Gastrocnemius medialis (tissue), 4 donors: ENCODE results near the gene PKP4. TPM values are rescaled to one million over a fixed set of nuclear protein-coding genes. Genes with fewer than 3 reads are reported as not detected.

Experiments
- ATAC-seq, 2 donors: fragments of 150-250 bp; one replicate each; pipeline ENCODE4 v1.9.1; 2016
- DNase-seq, 2 donors: peaks; one replicate each; pipeline ENCODE4 v3.0.0-alpha.2; 2019
- H3K27ac ChIP-seq, 4 donors: fragments of 200-600 bp; sonication (generic); 1 replicate in 1 of 4; 2 replicates in 3 of 4; pipeline ENCODE4 v1.5.1; 2016 to 2018; ENCODE audit warnings: mild to moderate bottlenecking in 2 of 4, moderate library complexity in 1 of 4
- H3K27me3 ChIP-seq, 3 donors: fragments of 200-600 bp; sonication (generic) in 2 of 3; 1 replicate in 1 of 3; 2 replicates in 2 of 3; pipeline versions ENCODE4 v1.5.1 to v1.6.0; 2016 to 2019; ENCODE audit warnings: mild to moderate bottlenecking in 1 of 3, moderate library complexity in 1 of 3
- H3K36me3 ChIP-seq, 2 donors: fragments of 200-600 bp; sonication (generic) in 1 of 2; one replicate each; pipeline ENCODE4 v1.5.1; 2017 to 2018
- H3K4me1 ChIP-seq, 2 donors: fragments of 200-600 bp; sonication (generic) in 1 of 2; one replicate each; pipeline ENCODE4 v1.5.1; 2016 to 2017; ENCODE audit warnings: mild to moderate bottlenecking in 2 of 2
- H3K4me3 ChIP-seq, 4 donors: fragments of 200-600 bp; sonication (generic) in 3 of 4; 1 replicate in 1 of 4; 2 replicates in 3 of 4; pipeline ENCODE4 v1.5.1; 2016 to 2019; ENCODE audit warnings: mild to moderate bottlenecking in 2 of 4
- H3K9me3 ChIP-seq, 3 donors: fragments of 200-600 bp; sonication (generic) in 2 of 3; 1 replicate in 1 of 3; 2 replicates in 2 of 3; pipeline ENCODE4 v1.5.1; 2016 to 2019
- POLR2A ChIP-seq, 2 donors: fragments of 450-650 bp; IDR thresholded peaks; one replicate each; pipeline ENCODE4 v1.6.1; 2017; ENCODE audit warnings: antibody characterized with exemption in 2 of 2, mild to moderate bottlenecking in 2 of 2, moderate library complexity in 2 of 2
- in situ Hi-C, 4 donors: fragments of 200-750 bp; cut with MboI; loops; one replicate each; pipeline versions ENCODE4 v1.15.0 to v1.8.0; 2017; ENCODE audit warnings: low sequenced_read_pairs in 4 of 4
- intact Hi-C: fragments of 100-400 bp; cut with DNase I; formaldehyde crosslinking; loops from one replicate; pipeline ENCODE4 v1.15.1; 2023; ENCODE audit warnings: low total_unique reads
- total RNA-seq, 4 donors: library from RNA; depleted of rRNA; stranded (reverse); fragments of >200 nt; gene quantifications; one replicate each; pipeline versions ENCODE4 v1.1.0 to v1.2.3, GENCODE V29; 2016
- TF ChIP-seq, protein P1 (sequence below), 5 experiments: fragments of 450-650 bp in 3 of 5; fragments of 200-600 bp in 2 of 5; sonication (generic) in 2 of 5; IDR thresholded peaks in 4 of 5; conservative IDR thresholded peaks in 1 of 5; 1 replicate in 4 of 5; 2 replicates in 1 of 5; pipeline ENCODE4 v1.5.1; 2016 to 2019; ENCODE audit warnings: antibody characterized with exemption in 5 of 5, mild to moderate bottlenecking in 3 of 5, moderate library complexity in 3 of 5

PKP4 gene
- total RNA-seq, 4 donors from 2014 or later = 15.3 to 36.0 (median 25.6) TPM

DNA sequence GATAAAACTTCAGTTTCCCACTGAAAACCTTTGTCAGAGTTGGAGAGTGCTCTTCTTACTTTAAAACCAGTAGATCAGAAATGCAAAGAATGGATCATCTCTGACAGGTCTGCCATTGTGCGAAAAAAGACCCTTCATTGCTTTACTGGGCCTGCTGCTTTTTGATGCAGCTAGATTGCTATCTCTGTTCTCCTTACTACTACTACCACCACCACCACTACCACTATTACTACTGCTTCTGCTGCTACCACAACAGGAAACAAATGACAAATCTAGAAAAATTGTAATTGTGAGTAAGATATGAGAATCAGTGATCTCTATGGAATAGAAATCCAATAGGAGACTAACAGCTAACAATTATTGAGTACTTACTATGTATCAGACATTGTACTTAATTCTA lies 85.8 kb downstream of the PKP4 start:
- DNase-seq = no peak
- TF ChIP-seq POLR2A (IDR thresholded peaks at IDR 0.05) = no peak
- TF ChIP-seq, protein P1, sequence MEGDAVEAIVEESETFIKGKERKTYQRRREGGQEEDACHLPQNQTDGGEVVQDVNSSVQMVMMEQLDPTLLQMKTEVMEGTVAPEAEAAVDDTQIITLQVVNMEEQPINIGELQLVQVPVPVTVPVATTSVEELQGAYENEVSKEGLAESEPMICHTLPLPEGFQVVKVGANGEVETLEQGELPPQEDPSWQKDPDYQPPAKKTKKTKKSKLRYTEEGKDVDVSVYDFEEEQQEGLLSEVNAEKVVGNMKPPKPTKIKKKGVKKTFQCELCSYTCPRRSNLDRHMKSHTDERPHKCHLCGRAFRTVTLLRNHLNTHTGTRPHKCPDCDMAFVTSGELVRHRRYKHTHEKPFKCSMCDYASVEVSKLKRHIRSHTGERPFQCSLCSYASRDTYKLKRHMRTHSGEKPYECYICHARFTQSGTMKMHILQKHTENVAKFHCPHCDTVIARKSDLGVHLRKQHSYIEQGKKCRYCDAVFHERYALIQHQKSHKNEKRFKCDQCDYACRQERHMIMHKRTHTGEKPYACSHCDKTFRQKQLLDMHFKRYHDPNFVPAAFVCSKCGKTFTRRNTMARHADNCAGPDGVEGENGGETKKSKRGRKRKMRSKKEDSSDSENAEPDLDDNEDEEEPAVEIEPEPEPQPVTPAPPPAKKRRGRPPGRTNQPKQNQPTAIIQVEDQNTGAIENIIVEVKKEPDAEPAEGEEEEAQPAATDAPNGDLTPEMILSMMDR (IDR thresholded peaks at IDR 0.05 in 4 of 5, conservative IDR thresholded peaks at IDR 0.05 in 1 of 5) = no peak
- Histone ChIP-seq H3K36me3 (no peaks in the 10 kb centered on the region), H3K27me3 (no peaks in the 10 kb centered on the region), H3K9me3 (no peaks in the 10 kb centered on the region), H3K4me3 (no peak overlapping the region), H3K4me1 (peaks cover 0 to 7% of the 10 kb centered on the region in 2 donors), H3K27ac (no peak overlapping the region)
- ATAC-seq = no peak
- intact Hi-C loops (no loop called here), in situ Hi-C loops (no loop called here)

DNA sequence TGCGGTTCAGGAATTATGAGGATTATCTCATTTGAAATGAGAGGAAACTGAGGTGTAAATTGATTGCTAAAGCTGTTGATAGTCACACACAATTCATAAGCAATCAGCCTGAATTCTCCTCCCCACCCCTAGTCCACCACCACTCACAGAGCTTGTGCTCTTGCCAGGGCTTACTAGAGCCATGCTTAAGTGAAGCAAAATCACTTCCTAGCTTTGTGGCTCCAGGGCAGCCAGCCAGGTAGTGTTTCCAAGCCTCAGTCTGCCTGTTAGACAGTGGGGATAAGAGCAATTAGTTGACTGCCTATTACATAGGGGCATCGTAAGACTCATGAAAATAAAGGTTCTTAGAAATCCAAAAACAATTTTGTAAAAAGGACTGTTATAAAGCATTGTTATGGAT lies 87.2 kb downstream of the PKP4 start:
- Histone ChIP-seq H3K27me3 (no peaks in the 10 kb centered on the region), H3K4me3 (no peak overlapping the region), H3K4me1 (peaks cover 0 to 7% of the 10 kb centered on the region in 2 donors), H3K27ac (no peak overlapping the region), H3K9me3 (no peaks in the 10 kb centered on the region), H3K36me3 (no peaks in the 10 kb centered on the region)
- TF ChIP-seq, protein P1 (IDR thresholded peaks at IDR 0.05 in 4 of 5, conservative IDR thresholded peaks at IDR 0.05 in 1 of 5) = no peak
- no peak for TF ChIP-seq POLR2A (IDR thresholded peaks at IDR 0.05)
- no peak for DNase-seq
- in situ Hi-C loops (no loop called here), intact Hi-C loops (no loop called here)
- ATAC-seq = no peak

DNA sequence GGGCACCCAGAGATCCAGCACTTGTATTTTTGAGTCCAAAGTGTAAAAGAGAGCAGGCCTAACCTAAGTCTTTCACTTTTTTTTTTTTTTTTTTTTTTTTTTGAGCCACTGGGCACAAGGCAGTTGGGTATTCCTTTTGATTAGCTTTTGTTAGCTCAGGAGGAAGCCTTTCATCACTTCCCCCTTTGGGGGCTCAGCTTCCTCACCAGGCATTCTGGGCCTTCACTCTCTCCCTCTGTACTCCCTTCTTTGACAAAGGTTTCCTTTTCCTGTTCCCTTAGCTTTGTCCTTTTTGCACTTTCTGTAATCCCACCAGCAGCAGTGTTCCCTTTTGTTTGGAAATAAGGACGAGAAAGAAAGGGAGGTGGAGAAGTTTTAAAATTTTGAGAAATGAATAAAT lies 88.2 kb downstream of the PKP4 start:
- Histone ChIP-seq H3K27ac (no peak overlapping the region), H3K4me1 (peaks cover 0 to 4% of the 10 kb centered on the region in 2 donors), H3K27me3 (no peaks in the 10 kb centered on the region), H3K4me3 (no peak overlapping the region), H3K9me3 (no peaks in the 10 kb centered on the region), H3K36me3 (no peaks in the 10 kb centered on the region)
- intact Hi-C loops (no loop called here), in situ Hi-C loops (no loop called here)
- no peak for DNase-seq
- no peak for ATAC-seq
- TF ChIP-seq POLR2A (IDR thresholded peaks at IDR 0.05) = no peak
- TF ChIP-seq, protein P1 (IDR thresholded peaks at IDR 0.05 in 4 of 5, conservative IDR thresholded peaks at IDR 0.05 in 1 of 5) = no peak

GRCh38 chr2:158546412-158547144 lies 89.8 kb downstream of the PKP4 start:
- DNase-seq (no peak), ATAC-seq (no peak)
- TF ChIP-seq, protein P1 (IDR thresholded peaks at IDR 0.05 in 4 of 5, conservative IDR thresholded peaks at IDR 0.05 in 1 of 5) = no peak
- TF ChIP-seq POLR2A (IDR thresholded peaks at IDR 0.05) = no peak
- in situ Hi-C loops = no loop called here
- no peaks in the 10 kb centered on the region for H3K27me3 ChIP-seq
- no peaks in the 10 kb centered on the region for H3K9me3 ChIP-seq
- no peak overlapping the region for H3K4me3 ChIP-seq
- no peaks in the 10 kb centered on the region for H3K4me1 ChIP-seq
- intact Hi-C loops = no loop called here
- H3K36me3 ChIP-seq = no peaks in the 10 kb centered on the region
- no peak overlapping the region for H3K27ac ChIP-seq

DNA sequence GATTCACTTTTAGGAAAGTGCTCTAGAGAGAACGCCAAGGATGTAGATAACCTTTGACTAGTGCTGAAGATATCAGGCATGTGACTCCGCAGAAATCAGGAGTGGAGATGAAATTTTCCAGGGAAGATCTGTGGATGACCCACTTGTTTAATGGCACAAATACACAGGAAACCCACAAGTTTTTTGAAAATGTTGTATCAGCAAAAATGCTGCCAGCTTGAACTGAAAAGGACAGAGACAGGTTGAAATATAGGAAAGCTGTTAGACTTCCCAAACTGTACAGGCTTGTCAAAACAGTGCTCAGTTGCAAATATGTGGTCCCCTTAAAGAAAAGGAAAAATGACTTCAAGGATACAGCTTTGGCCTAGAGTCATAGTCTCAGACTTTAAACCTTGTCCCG lies 96.5 kb downstream of the PKP4 start:
- H3K4me1 ChIP-seq = no peaks in the 10 kb centered on the region
- no peak overlapping the region for H3K4me3 ChIP-seq
- no peaks in the 10 kb centered on the region for H3K36me3 ChIP-seq
- no peak for ATAC-seq
- no peak overlapping the region for H3K27ac ChIP-seq
- no peaks in the 10 kb centered on the region for H3K27me3 ChIP-seq
- no peak for DNase-seq
- TF ChIP-seq POLR2A (IDR thresholded peaks at IDR 0.05) = no peak
- TF ChIP-seq, protein P1 (IDR thresholded peaks at IDR 0.05 in 4 of 5, conservative IDR thresholded peaks at IDR 0.05 in 1 of 5) = no peak
- intact Hi-C loops = no loop called here
- H3K9me3 ChIP-seq = no peaks in the 10 kb centered on the region
- in situ Hi-C loops = no loop called here
